K562 (cell line): ENCODE measurements around the gene ERVH48-1. TPM values are rescaled to one million over a fixed set of nuclear protein-coding genes. Genes with fewer than 3 reads are reported as not detected.

Source experiments
- ATAC-seq: fragments of 200-7000 bp; cut with Tn5 transposase; 3 replicates; pipeline ENCODE4 v1.9.1; 2020; ENCODE audit warnings: moderate library complexity
- BruUV-seq: library from RNA; stranded (reverse); fragments of 400-500 nt; replicated peaks from 2 replicates; lab custom pipeline; 2021; lab: Mats Ljungman, UMichigan
- CTCF ChIA-PET: fragments of 300-600 bp; formaldehyde crosslinking; extraction: SDS; loops from one replicate; lab custom pipeline; 2021; ENCODE audit warnings: low intra/inter-chr PET ratio; lab: Yijun Ruan, JAX
- POLR2A ChIA-PET: fragments of 300-600, 350-650 bp; sonication (Branson Sonifier 250); formaldehyde crosslinking; extraction: SDS; loops from one replicate; lab custom pipeline; 2021; ENCODE audit warnings: antibody characterized with exemption, inconsistent platforms; lab: Yijun Ruan, JAX
- DNase-seq, 4 experiments: peaks; one replicate each; pipeline versions ENCODE4 v3.0.0 to v3.0.0-alpha.2; 2011 to 2018; ENCODE audit warnings: low spot score in 3 of 4, mixed read lengths in 3 of 4; ENCODE audit errors: extremely low read depth in 1 of 4
- FAIRE-seq: peaks from 2 replicates; lab custom pipeline; 2011; peaks lifted over from hg19 to GRCh38; lab: Jason Lieb, UNC
- H2AFZ ChIP-seq: 2 replicates; pipeline ENCODE4 v1.6.0; 2011; ENCODE audit warnings: low read depth, low read length, control low read depth, inconsistent platforms
- H3K27ac ChIP-seq: fragments of 200-600 bp; 3 replicates; pipeline ENCODE4 v1.8.0; 2011; ENCODE audit warnings: low read depth, mild to moderate bottlenecking, control low read depth, inconsistent platforms, low read length, moderate library complexity, mixed read lengths; ENCODE audit errors: extremely low read depth
- H3K27me3 ChIP-seq, 2 experiments: fragments of 300-600 bp in 1 of 2; 2 replicates in 1 of 2; 3 replicates in 1 of 2; pipeline versions ENCODE4 v1.6.0 to v1.8.0; 2011; ENCODE audit warnings: inconsistent platforms in 2 of 2, low read length in 2 of 2, mild to moderate bottlenecking in 1 of 2, mixed read lengths in 1 of 2, moderate library complexity in 1 of 2; ENCODE audit not compliant: control insufficient read depth in 2 of 2, insufficient read depth in 2 of 2
- H3K36me3 ChIP-seq: fragments of 300-600 bp; 3 replicates; pipeline ENCODE4 v1.8.0; 2011; ENCODE audit warnings: mild to moderate bottlenecking, low read length, inconsistent platforms; ENCODE audit not compliant: control insufficient read depth, insufficient read depth
- H3K4me1 ChIP-seq, 2 experiments: fragments of 200-600 bp in 1 of 2; replicated peaks in 1 of 2; 2 replicates in 1 of 2; 3 replicates in 1 of 2; pipeline versions ENCODE4 v1.5.1 to v1.8.0; 2011; ENCODE audit warnings: inconsistent platforms in 2 of 2, low read length in 2 of 2, mild to moderate bottlenecking in 1 of 2, mixed read lengths in 1 of 2, moderate library complexity in 1 of 2; ENCODE audit not compliant: control insufficient read depth in 2 of 2, insufficient read depth in 2 of 2
- H3K4me2 ChIP-seq: 2 replicates; pipeline ENCODE4 v1.6.1; 2011; ENCODE audit warnings: low read length, control low read depth, inconsistent platforms, mixed read lengths; ENCODE audit not compliant: insufficient read depth
- H3K4me3 ChIP-seq: fragments of 200-600 bp; sonication (generic), shearing (Covaris generic); 2 replicates; pipeline ENCODE4 v1.5.1; 2016; ENCODE audit warnings: control low read depth, inconsistent platforms
- H3K79me2 ChIP-seq: fragments of 200-600 bp; 3 replicates; pipeline ENCODE4 v1.8.0; 2011; ENCODE audit warnings: low read length, inconsistent platforms; ENCODE audit not compliant: control insufficient read depth, insufficient read depth
- H3K9ac ChIP-seq, 2 experiments: 2 replicates each; pipeline versions ENCODE4 v1.6.0 to v1.6.1; 2011; ENCODE audit warnings: low read depth in 2 of 2, low read length in 2 of 2, control low read depth in 1 of 2, inconsistent platforms in 1 of 2, mild to moderate bottlenecking in 1 of 2, mixed read lengths in 1 of 2; ENCODE audit not compliant: insufficient read depth in 1 of 2
- H3K9me1 ChIP-seq: one replicate; pipeline ENCODE4 v1.6.0; 2011; ENCODE audit warnings: inconsistent platforms, mild to moderate bottlenecking, low read length, moderate library complexity; ENCODE audit not compliant: control insufficient read depth, insufficient read depth
- H3K9me3 ChIP-seq: replicated peaks from 2 replicates; pipeline ENCODE4 v1.5.1; 2011; ENCODE audit warnings: low read depth, low read length, inconsistent platforms; ENCODE audit not compliant: control insufficient read depth, insufficient read depth
- H4K20me1 ChIP-seq: replicated peaks from 2 replicates; pipeline ENCODE4 v1.6.1; 2011; ENCODE audit warnings: low read length, inconsistent platforms, mixed read lengths; ENCODE audit not compliant: control insufficient read depth, insufficient read depth
- CREB1 ChIP-seq, 2 experiments: sonication (generic) in 1 of 2; formaldehyde crosslinking in 1 of 2; IDR thresholded peaks; 2 replicates each; pipeline versions ENCODE4 v1.6.1 to v1.8.0; 2012 to 2022; ENCODE audit warnings: inconsistent platforms in 1 of 2, mild to moderate bottlenecking in 1 of 2, missing genetic modification reagents in 1 of 2, moderate library complexity in 1 of 2
- EP300 ChIP-seq: IDR thresholded peaks from 2 replicates; pipeline ENCODE4 v1.6.1; 2012; ENCODE audit warnings: low read length, improper control_type of control experiment
- HIVEP1 ChIP-seq: fragments of 250-450 bp; sonication (Bioruptor Pico); IDR thresholded peaks from 2 replicates; pipeline ENCODE4 v1.4.0; 2020; ENCODE audit warnings: mild to moderate bottlenecking
- KDM5B ChIP-seq: fragments of 200-600 bp; sonication (generic); IDR thresholded peaks from 2 replicates; pipeline ENCODE4 v1.6.1; 2012; ENCODE audit warnings: low read depth, mild to moderate bottlenecking, moderate library complexity, low read length, control low read depth, inconsistent platforms; ENCODE audit not compliant: insufficient replicate concordance
- NFYB ChIP-seq: IDR thresholded peaks from 2 replicates; pipeline ENCODE4 v1.6.1; 2011; ENCODE audit warnings: mild to moderate bottlenecking, moderate library complexity; ENCODE audit not compliant: insufficient read length; ENCODE audit errors: extremely low read depth
- NR0B1 ChIP-seq: fragments of 450-650 bp; IDR thresholded peaks from one replicate; pipeline ENCODE4 v1.6.1; 2018; ENCODE audit warnings: mild to moderate bottlenecking, moderate library complexity; ENCODE audit not compliant: partially characterized antibody
- RCOR1 ChIP-seq, 2 experiments: IDR thresholded peaks; 2 replicates each; pipeline ENCODE4 v1.6.1; 2012; ENCODE audit warnings: low read depth in 2 of 2, low read length in 2 of 2, borderline replicate concordance in 1 of 2, improper control_type of control experiment in 1 of 2
- RFX1 ChIP-seq: fragments of 450-650 bp; IDR thresholded peaks from 2 replicates; pipeline ENCODE4 v1.6.1; 2016; ENCODE audit warnings: mild to moderate bottlenecking, moderate library complexity
- ZC3H4 ChIP-seq: sonication (generic); formaldehyde crosslinking; IDR thresholded peaks from 2 replicates; pipeline ENCODE4 v1.9.0; 2021; ENCODE audit warnings: missing genetic modification reagents, borderline replicate concordance
- ZNF24 ChIP-seq: fragments of 450-650 bp; IDR thresholded peaks from 2 replicates; pipeline ENCODE4 v1.6.1; 2016
- ZNF699 ChIP-seq: fragments of 250-450 bp; sonication (Bioruptor Pico); IDR thresholded peaks from 2 replicates; pipeline ENCODE4 v1.8.0; 2021; ENCODE audit warnings: mild to moderate bottlenecking, moderate library complexity; ENCODE audit not compliant: insufficient replicate concordance
- WGBS: fragments of 100-300 bp; shearing (Covaris generic); methylation state at CpG from one replicate; pipeline ENCODE4 v1.1.6; 2016; ENCODE audit warnings: low coverage, mixed read lengths; ENCODE audit not compliant: insufficient coverage; ENCODE audit errors: missing lambda C conversion rate; 5-methylcytosine and 5-hydroxymethylcytosine counted together
- in situ Hi-C: fragments of 300-500 bp; cut with MboI; formaldehyde crosslinking; loops from 4 replicates; pipeline ENCODE4 v1.15.0; 2018; ENCODE audit warnings: inconsistent platforms, mixed read lengths
- intact Hi-C: fragments of 100-400 bp; cut with micrococcal nuclease; formaldehyde crosslinking; loops from 2 replicates; pipeline ENCODE4 v1.14.2; 2022
- polyA plus RNA-seq, 8 experiments: library from polyadenylated mRNA; depleted of rRNA in 4 of 8; stranded (reverse) in 5 of 8; unstranded in 3 of 8; fragments of >200 nt; fragmentation: Nextera tagmentation in 2 of 8; fragmentation: Illumina TruSeq in 1 of 8; extraction: Ambion mirVana in 2 of 8; extraction: Trizol in 1 of 8; gene quantifications; 2 replicates each; pipeline versions ENCODE4 v1.2.1 to v1.2.3, GENCODE V29; 2011 to 2014; ENCODE audit warnings: inconsistent platforms in 1 of 8, missing spikeins in 1 of 8
- total RNA-seq, 7 experiments: library from RNA; depleted of rRNA in 6 of 7; stranded (reverse); fragments of >200 nt in 6 of 7; fragmentation: Illumina TruSeq in 2 of 7; extraction: Trizol in 2 of 7; gene quantifications; 2 replicates each; pipeline versions ENCODE4 v1.2.1 to v1.2.3, GENCODE V29; 2011 to 2021; ENCODE audit warnings: low replicate concordance in 1 of 7

ERVH48-1 gene
- total and polyA plus RNA-seq, 9 of the 15 experiments (the other 6 are each of a cell fraction or from before 2014, with no cell fraction given), result 0.08 to 0.49 (median 0.16) TPM; not detected in 3

- Histone ChIP-seq H3K27ac (no peak overlapping the region), H3K4me2 (no peak overlapping the region), H3K4me1 (peaks cover 7 to 18% of the 10 kb centered on the region in 2 experiments), H3K36me3 (no peaks in the 10 kb centered on the region), H3K4me3 (no peak overlapping the region)
- WGBS, result 61% methylated on average over 3 of the region's 3 CpGs
- in situ Hi-C loops, result no loop called here
- no peak for DNase-seq
- TF ChIP-seq KDM5B, result no peak
- TF ChIP-seq RFX1, result no peak
- TF ChIP-seq NFYB, result no peak
- TF ChIP-seq ZNF699 (CRISPR knock-in tag), result no peak
- TF ChIP-seq ZNF24, result no peak
- TF ChIP-seq HIVEP1, result no peak
- no peak for TF ChIP-seq CREB1 (IDR thresholded peaks at IDR 0.05)
- TF ChIP-seq CREB1 (CRISPR knock-in tag; IDR thresholded peaks at IDR 0.05), result no peak
- no peak for TF ChIP-seq RCOR1 (IDR thresholded peaks at IDR 0.05; ENCODE audit: borderline replicate concordance in 1 of 2, low read depth in 2 of 2, low read length in 2 of 2)
- TF ChIP-seq EP300, result no peak
- no peak for TF ChIP-seq ZC3H4 (CRISPR knock-in tag)
- TF ChIP-seq NR0B1, result no peak
- TF ChIP-seq, all 486 proteins: peak for 0
- Histone ChIP-seq H3K9me1 (no peaks in the 10 kb centered on the region), H3K9me3 (no peaks in the 10 kb centered on the region; the same call in 1 of the 2 replicates), H4K20me1 (no peaks in the 10 kb centered on the region), H3K9ac (no peak overlapping the region), H2AFZ (no peak overlapping the region), H3K27me3 (no peaks in the 10 kb centered on the region), H3K79me2 (no peaks in the 10 kb centered on the region)
- ChIA-PET POLR2A (interaction anchor here (1.5 to 1.8 kb wide), 2 partner anchors 10 to 12 kb away, joined by 3 to 7 read pairs; no protein-coding TSS in a partner anchor), CTCF (no interaction called here)
- BruUV-seq, result no TSS peak
- ATAC-seq (no peak), FAIRE-seq (no peak)
- intact Hi-C loops, result no loop called here
Measured at GRCh38 chr21:42959728-42960127, 34.3 kb upstream of the ERVH48-1 start.
